ENCODE data around the gene UNC45B.
"Not testable (repeated sequence)": the region's sequence is repeated elsewhere in the genome, so short reads cannot be mapped to it uniquely, and the experiment has no call there.

The UNC45B gene

GRCh38 chr17:35147375-35147905 is at the start of gene UNC45B:
Gene UNC45B, plus strand, starts transcription at chr17:35147817. Its CDS starts 447 bp downstream, at chr17:35148264.
- DNase-seq (ENCODE audit: low spot score): no peak

- DNase-seq (ENCODE audit: low spot score): no peak
These were observed 47.7 kb upstream of the UNC45B start for GRCh38 chr17:35099908-35100307.

GRCh38 chr17:35101036-35101435 is 46.6 kb upstream of the UNC45B start:
- no peak for DNase-seq (ENCODE audit: low spot score)

- DNase-seq (ENCODE audit: low spot score): no peak
These were observed 45.9 kb upstream of the UNC45B start for GRCh38 chr17:35101725-35102124.

GRCh38 chr17:35103271-35103670 is 44.3 kb upstream of the UNC45B start:
- no peak for DNase-seq (ENCODE audit: low spot score)

GRCh38 chr17:35104844-35105450 is 42.7 kb upstream of the UNC45B start:
- DNase-seq (ENCODE audit: low spot score): no peak

GRCh38 chr17:35110791-35111190 is 36.8 kb upstream of the UNC45B start:
- DNase-seq (ENCODE audit: low spot score): not testable (repeated sequence)

- DNase-seq (ENCODE audit: low spot score): no peak
These were observed 30.8 kb upstream of the UNC45B start for GRCh38 chr17:35116845-35117244.

GRCh38 chr17:35117984-35118383 is 29.6 kb upstream of the UNC45B start:
- peak; percentile 40 for DNase-seq (ENCODE audit: low spot score)

GRCh38 chr17:35119370-35120165 is 28.0 kb upstream of the UNC45B start, which contains the start of gene RAD51D:
Gene RAD51D, minus strand, starts transcription at chr17:35119860. Its CDS starts 247 bp downstream, at chr17:35119613.
- DNase-seq (ENCODE audit: low spot score): peak; percentile 39

GRCh38 chr17:35121315-35121714 is 26.3 kb upstream of the UNC45B start, which contains the start of gene FNDC8:
Gene FNDC8, plus strand, starts transcription at chr17:35121615. Its CDS starts 79 bp downstream, at chr17:35121694.
- no peak for DNase-seq (ENCODE audit: low spot score)

- no peak for DNase-seq (ENCODE audit: low spot score)
These were observed 19.7 kb upstream of the UNC45B start for GRCh38 chr17:35127751-35128514.

- no peak for DNase-seq (ENCODE audit: low spot score)
These were observed 18.3 kb upstream of the UNC45B start for GRCh38 chr17:35129154-35129972.

GRCh38 chr17:35129973-35130351 is 17.7 kb upstream of the UNC45B start:
- no peak for DNase-seq (ENCODE audit: low spot score)

- DNase-seq (ENCODE audit: low spot score): no peak
These were observed 17.2 kb upstream of the UNC45B start for GRCh38 chr17:35130392-35130791.

- DNase-seq (ENCODE audit: low spot score): no peak
These were observed 15.5 kb upstream of the UNC45B start for GRCh38 chr17:35132099-35132498.

GRCh38 chr17:35132816-35133550 is 14.6 kb upstream of the UNC45B start:
- DNase-seq (ENCODE audit: low spot score): no peak

GRCh38 chr17:35135322-35135721 is 12.3 kb upstream of the UNC45B start:
- no peak for DNase-seq (ENCODE audit: low spot score)

- no peak for DNase-seq (ENCODE audit: low spot score)
These were observed 9.4 kb upstream of the UNC45B start for GRCh38 chr17:35138218-35138617.

GRCh38 chr17:35141681-35142466 is 5.7 kb upstream of the UNC45B start, which contains the start of gene NLE1:
Gene NLE1, minus strand, starts transcription at chr17:35142303. Its CDS starts 28 bp downstream, at chr17:35142275.
- peak; percentile 46 for DNase-seq (ENCODE audit: low spot score)
